NOMO-1 treated with DMSO at 0.1 percent for 48 hours (cell line): Measurements from ENCODE around the gene ZNF691.

Experiments used
- DNase-seq: peaks from one replicate; lab custom pipeline; 2025; ENCODE audit not compliant: unreplicated experiment; lab: John Stamatoyannopoulos, UW

Gene ZNF691

GRCh38 chr1:42832641-42833240 is 13.7 kb upstream of the ZNF691 start:
- DNase-seq = no peak

GRCh38 chr1:42833981-42834380 is 12.4 kb upstream of the ZNF691 start:
- peak; percentile 67 for DNase-seq

GRCh38 chr1:42834803-42835202 is 11.6 kb upstream of the ZNF691 start:
- no peak for DNase-seq

GRCh38 chr1:42835422-42835821 is 11.0 kb upstream of the ZNF691 start:
- no peak for DNase-seq

GRCh38 chr1:42837709-42838108 is 8.7 kb upstream of the ZNF691 start:
- no peak for DNase-seq

GRCh38 chr1:42838482-42839190 is 7.8 kb upstream of the ZNF691 start:
- DNase-seq = peak; percentile 29

- no peak for DNase-seq
Measured at GRCh38 chr1:42841010-42841409, 5.4 kb upstream of the ZNF691 start.

- DNase-seq = no peak
Measured at GRCh38 chr1:42841440-42842147, 4.8 kb upstream of the ZNF691 start.

GRCh38 chr1:42844592-42845140 is 1.7 kb upstream of the ZNF691 start:
- DNase-seq = no peak

- DNase-seq = no peak
Measured at GRCh38 chr1:42845193-42845592, 1.2 kb upstream of the ZNF691 start.

- DNase-seq = no peak
Measured at GRCh38 chr1:42845866-42846256, 552 bp upstream of the ZNF691 start.

GRCh38 chr1:42847111-42847595 is 740 bp downstream of the ZNF691 start:
- peak; percentile 39 for DNase-seq

- no peak for DNase-seq
Measured at GRCh38 chr1:42847721-42848460, 1.5 kb downstream of the ZNF691 start.

- no peak for DNase-seq
Measured at GRCh38 chr1:42848823-42849537, 2.6 kb downstream of the ZNF691 start.

- DNase-seq = no peak
Measured at GRCh38 chr1:42849944-42850343, 3.5 kb downstream of the ZNF691 start.

GRCh38 chr1:42851420-42851819 is 5.0 kb downstream of the ZNF691 start:
- no peak for DNase-seq

GRCh38 chr1:42851960-42852607 is 5.7 kb downstream of the ZNF691 start:
- DNase-seq = no peak

GRCh38 chr1:42852608-42852980 is 6.2 kb downstream of the ZNF691 start:
- DNase-seq = no peak

GRCh38 chr1:42853116-42853884 is 6.9 kb downstream of the ZNF691 start:
- DNase-seq = no peak
